Measurements from ENCODE around the gene BSN. TPM values are rescaled to one million over a fixed set of nuclear protein-coding genes. Genes with fewer than 3 reads are reported as not detected.

Gene BSN
- polyA plus RNA-seq, 12 donors = 0.43 to 1.5 (median 1.2) TPM; not detected in 1

- no peak for DNase-seq
Measured at GRCh38 chr3:49653621-49654020, 99.3 kb downstream of the BSN start.

DNA sequence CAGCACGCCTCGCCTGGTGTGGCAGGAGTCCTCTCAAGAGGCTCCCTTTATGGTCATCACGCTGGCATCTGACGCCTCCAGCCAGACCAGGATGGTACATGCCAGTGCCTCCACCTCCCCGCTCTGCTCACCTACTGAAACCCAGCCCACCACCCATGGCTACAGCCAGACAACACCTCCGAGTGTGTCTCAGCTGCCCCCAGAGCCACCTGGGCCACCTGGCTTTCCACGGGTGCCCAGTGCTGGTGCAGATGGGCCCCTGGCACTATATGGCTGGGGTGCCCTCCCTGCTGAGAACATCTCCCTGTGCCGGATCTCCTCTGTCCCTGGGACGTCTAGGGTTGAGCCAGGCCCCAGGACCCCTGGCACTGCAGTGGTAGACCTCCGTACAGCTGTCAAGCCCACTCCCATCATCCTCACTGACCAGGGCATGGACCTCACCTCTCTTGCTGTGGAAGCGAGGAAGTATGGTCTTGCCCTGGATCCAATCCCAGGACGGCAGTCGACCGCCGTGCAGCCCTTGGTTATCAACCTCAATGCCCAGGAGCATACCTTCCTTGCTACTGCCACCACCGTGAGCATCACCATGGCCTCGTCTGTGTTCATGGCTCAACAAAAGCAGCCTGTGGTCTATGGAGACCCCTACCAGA is 100.0 kb downstream of the BSN start:
- DNase-seq = no peak

DNA sequence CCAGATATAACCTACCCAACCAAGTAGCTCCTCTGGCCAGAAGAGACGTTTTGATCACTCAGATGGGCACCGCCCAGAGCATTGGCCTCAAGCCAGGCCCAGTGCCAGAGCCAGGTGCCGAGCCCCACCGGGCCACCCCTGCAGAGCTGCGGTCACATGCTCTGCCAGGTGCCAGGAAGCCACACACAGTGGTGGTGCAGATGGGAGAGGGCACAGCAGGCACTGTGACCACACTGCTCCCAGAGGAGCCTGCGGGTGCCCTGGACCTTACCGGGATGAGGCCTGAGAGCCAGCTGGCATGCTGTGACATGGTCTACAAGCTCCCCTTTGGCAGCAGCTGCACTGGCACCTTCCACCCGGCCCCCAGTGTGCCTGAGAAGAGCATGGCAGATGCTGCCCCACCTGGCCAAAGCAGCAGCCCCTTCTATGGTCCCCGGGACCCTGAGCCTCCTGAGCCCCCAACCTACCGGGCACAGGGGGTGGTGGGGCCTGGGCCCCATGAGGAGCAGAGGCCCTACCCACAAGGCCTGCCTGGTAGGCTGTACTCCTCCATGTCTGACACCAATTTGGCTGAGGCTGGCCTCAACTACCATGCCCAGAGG is 100.8 kb downstream of the BSN start:
- no peak for DNase-seq

DNA sequence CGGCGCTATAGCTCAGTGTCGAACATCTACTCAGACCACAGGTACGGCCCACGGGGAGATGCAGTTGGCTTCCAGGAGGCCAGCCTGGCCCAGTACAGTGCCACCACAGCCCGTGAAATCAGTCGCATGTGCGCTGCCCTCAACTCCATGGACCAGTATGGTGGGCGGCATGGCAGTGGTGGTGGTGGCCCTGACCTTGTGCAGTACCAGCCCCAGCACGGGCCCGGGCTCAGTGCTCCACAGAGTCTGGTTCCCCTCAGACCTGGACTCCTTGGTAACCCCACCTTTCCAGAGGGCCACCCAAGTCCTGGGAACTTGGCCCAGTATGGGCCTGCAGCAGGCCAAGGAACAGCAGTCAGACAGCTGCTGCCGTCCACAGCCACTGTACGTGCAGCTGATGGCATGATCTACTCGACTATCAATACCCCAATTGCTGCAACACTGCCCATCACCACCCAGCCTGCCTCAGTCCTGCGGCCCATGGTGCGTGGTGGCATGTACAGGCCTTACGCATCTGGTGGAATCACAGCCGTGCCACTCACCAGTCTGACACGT is 101.5 kb downstream of the BSN start:
- DNase-seq = no peak

GRCh38 chr3:49656541-49657112 is 102.3 kb downstream of the BSN start:
- peak; percentile 22 for DNase-seq

- no peak for DNase-seq
Measured at GRCh38 chr3:49657208-49657915, 103.1 kb downstream of the BSN start.

- no peak for DNase-seq
Measured at GRCh38 chr3:49658711-49659110, 104.4 kb downstream of the BSN start.

DNA sequence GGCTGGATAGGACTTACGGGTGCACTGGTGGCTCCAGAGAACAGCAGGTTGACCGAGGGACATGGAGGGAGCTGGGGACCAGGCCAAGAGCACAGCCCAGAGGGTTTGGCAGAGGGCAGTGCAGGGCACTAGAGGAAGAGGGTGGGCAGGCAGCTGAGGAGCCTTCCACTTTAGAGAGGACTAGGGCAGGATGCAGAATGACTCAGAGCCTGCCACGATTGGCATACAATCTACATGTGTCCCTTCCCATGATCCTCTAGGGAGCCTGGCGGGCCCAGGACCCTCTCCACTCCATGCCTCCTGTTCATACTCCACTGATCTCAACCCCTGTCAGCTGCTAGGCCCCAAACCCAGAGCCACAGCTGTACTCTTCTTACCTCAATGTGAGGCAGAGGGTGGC is 105.5 kb downstream of the BSN start:
- no peak for DNase-seq

DNA sequence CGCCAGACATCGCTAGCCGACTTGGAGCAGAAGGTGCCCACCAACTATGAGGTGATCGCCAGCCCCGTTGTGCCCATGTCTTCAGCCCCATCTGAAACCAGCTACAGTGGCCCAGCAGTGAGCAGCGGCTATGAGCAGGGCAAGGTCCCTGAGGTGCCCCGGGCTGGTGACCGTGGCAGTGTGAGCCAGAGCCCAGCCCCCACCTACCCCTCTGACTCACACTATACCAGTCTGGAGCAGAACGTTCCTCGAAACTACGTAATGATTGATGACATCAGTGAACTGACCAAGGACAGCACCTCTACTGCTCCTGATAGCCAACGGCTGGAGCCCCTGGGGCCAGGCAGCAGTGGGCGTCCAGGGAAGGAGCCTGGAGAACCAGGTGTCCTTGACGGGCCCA is 107.0 kb downstream of the BSN start:
- no peak for DNase-seq

DNA sequence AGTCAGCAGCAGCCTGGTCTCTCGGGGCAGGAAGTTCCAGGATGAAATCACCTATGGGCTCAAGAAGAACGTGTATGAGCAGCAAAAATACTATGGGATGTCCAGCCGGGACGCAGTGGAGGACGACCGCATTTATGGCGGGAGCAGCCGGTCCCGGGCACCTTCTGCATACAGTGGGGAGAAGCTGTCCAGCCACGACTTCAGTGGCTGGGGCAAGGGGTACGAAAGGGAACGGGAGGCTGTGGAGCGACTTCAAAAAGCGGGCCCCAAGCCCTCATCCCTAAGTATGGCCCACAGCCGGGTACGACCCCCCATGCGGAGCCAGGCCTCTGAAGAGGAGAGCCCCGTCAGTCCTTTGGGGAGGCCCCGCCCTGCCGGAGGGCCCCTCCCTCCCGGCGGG is 107.7 kb downstream of the BSN start:
- DNase-seq = no peak

DNA sequence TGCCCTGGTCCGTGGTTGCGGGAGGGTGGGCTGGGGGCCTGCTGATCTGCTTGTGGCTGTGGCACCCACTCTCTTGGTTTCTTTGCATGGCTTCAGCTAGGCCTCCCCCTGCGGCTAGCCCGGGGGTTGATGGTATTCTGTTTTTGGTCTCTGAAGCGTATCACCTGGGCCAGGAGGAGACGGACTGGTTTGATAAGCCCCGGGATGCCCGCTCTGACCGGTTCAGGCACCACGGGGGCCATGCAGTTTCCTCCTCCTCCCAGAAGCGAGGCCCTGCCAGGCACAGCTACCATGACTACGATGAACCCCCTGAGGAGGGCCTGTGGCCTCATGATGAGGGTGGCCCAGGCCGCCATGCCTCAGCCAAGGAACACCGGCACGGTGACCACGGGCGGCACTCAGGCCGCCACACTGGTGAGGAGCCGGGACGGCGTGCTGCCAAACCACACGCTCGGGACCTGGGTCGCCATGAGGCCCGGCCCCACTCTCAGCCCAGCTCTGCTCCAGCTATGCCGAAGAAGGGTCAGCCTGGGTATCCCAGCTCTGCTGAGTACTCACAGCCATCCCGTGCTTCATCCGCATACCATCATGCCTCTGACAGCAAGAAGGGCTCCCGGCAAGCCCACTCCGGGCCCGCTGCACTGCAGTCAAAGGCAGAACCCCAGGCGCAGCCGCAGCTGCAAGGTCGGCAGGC is 108.6 kb downstream of the BSN start:
- DNase-seq = no peak

GRCh38 chr3:49663831-49664230 is 109.6 kb downstream of the BSN start:
- DNase-seq = no peak

- DNase-seq = no peak
Measured at GRCh38 chr3:49664300-49664699, 110.0 kb downstream of the BSN start.

DNA sequence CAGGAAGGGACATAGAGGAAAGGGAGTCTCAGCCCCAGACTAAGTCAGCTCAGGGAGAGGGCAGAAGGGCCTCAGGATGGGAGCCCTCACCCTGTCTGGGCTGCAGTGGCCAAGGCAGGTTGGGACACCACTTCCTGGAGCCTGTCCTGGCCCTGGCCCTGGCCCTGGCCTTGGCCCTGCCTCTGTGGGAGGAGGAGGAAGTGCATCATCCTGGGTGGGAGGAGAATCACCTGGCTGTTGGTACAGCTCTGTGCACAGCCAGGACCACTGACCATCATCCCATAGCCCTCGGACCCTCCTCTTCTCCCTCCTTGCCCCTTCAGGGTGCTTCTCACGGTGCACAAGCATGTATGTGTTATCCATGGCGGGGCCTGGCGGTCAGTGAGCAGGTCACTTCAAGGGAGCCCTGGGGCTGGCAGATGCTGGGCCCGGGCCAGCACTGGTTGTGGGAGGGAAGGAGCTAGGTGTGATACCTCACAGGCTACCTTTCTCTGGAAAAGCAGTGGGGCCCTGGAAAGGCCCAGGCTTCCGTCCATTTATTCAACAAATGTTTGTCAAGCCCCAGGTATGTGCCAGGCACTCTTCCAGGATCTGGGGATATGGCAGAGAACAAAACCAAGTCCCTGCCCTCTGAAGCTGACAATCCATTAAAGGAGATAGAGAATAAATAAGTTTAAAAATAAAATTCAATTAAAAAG is 111.7 kb downstream of the BSN start:
- DNase-seq = no peak

- DNase-seq = no peak
Measured at GRCh38 chr3:49666592-49666991, 112.3 kb downstream of the BSN start.

- DNase-seq = no peak
Measured at GRCh38 chr3:49667701-49668413, 113.6 kb downstream of the BSN start.

GRCh38 chr3:49668414-49668797 is 114.1 kb downstream of the BSN start:
- DNase-seq = no peak

- DNase-seq = no peak
Measured at GRCh38 chr3:49668861-49669260, 114.6 kb downstream of the BSN start.

DNA sequence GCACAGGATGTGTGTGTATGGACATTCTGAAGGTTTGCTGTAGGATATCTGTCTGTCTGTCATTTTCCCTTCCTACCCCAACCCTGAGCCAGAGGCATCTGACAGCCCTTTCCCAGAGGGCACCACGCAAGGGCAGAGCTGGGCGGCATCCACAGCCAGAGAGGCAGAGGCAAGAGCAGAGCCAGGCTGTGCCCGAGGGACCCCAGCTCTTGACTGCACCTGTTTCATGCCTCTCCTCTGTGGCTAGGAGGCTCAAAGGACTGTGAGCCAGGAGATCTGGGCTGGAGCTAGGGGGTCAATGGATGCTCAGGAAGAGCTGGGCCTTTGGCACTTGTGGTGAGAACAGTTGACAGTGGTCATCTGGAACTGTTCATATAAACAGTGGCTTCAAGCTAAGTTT is 115.1 kb downstream of the BSN start:
- no peak for DNase-seq

DNA sequence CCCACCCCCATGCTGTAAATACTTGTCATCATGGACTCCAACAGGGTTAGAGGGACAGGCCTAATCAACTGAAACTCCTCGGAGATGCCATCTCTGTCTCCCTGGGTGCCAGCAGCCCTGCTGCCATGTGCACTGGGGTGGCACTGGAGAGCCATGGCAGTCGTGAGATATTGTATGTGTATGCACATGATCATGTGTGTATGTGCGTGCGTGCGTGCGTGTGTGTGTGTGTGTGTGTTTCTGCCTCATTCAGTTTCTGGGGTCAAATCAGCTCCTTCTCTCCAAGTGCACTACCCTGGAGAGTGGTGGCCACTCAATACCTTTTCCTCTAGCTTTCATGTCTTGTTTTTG is 116.6 kb downstream of the BSN start:
- DNase-seq = no peak

Data from muscle of arm (tissue), 12 donors.